Mammary epithelial cell (primary cell): ENCODE data around the gene SRP14.

Experiments
- CTCF ChIP-seq, 2 donors: IDR thresholded peaks in 1 of 2; conservative IDR thresholded peaks in 1 of 2; 2 replicates each; pipeline ENCODE4 v1.5.1; 2011 to 2012; ENCODE audit warnings: inconsistent platforms in 2 of 2, low read length in 2 of 2, mild to moderate bottlenecking in 2 of 2, control low read depth in 1 of 2, low read depth in 1 of 2; ENCODE audit not compliant: insufficient read depth in 1 of 2; ENCODE audit errors: extremely low read depth in 1 of 2
- EZH2 ChIP-seq: IDR thresholded peaks from 2 replicates; pipeline ENCODE4 v1.6.1; 2012; ENCODE audit warnings: low read length, inconsistent platforms, borderline replicate concordance

GRCh38 chr15:40006003-40006402, 33.0 kb downstream of the SRP14 start:
- TF ChIP-seq EZH2 (no peak), CTCF (conservative IDR thresholded peaks at IDR 0.05 in 1 of 2, IDR thresholded peaks at IDR 0.05 in 1 of 2; ENCODE audit: extremely low read depth in 1 of 2, insufficient read depth in 1 of 2, low read depth in 1 of 2, low read length in 2 of 2) (no peak)
